Activated T-cell treated with anti-CD3 and anti-CD28 coated beads for 24 hours (primary cell): ENCODE data around the gene ARHGAP22.
"Not testable (repeated sequence)": the region's sequence is repeated elsewhere in the genome, so short reads cannot be mapped to it uniquely, and the experiment has no call there.

Experiments used
- DNase-seq: peaks from one replicate; pipeline ENCODE4 v3.0.0-alpha.2; 2020; ENCODE audit warnings: low read depth

The ARHGAP22 gene

DNA sequence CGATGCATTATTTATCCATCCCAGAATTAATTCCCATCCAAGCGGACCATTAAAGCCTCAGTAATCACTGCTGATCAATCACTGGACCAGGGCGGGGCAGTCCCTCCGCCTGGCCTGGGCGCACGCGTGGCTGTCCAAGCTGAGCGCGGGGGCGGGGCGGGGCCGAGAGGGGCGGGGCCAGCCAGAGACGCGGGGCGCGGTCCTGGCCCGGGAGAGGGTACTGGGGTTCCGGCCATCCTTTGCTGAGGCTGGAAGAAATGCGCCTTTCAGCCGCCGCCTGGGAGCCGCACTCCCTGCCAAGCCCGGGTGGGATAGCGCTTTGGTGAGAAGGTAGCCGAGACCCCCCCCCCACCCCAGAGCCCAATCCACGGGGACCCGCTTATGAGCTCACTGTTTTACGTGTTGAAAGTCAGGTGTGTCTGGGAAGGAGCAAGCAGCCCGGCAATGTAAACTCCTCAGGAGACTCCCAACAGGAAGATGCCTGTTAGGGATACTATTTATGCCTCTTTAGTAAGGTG is at the start of gene ARHGAP22:
TSS of gene ARHGAP22 (minus strand) at position 83 of the 518 bp plus-strand sequence. CDS start 277 bp downstream, outside the sequence.
- DNase-seq: no peak

- DNase-seq: no peak
These were observed 49.2 kb upstream of the ARHGAP22 start for GRCh38 chr10:48653944-48654698.

GRCh38 chr10:48653347-48653746 is 48.5 kb upstream of the ARHGAP22 start:
- DNase-seq: no peak

- DNase-seq: no peak
These were observed 47.5 kb upstream of the ARHGAP22 start for GRCh38 chr10:48652344-48652743.

- no peak for DNase-seq
These were observed 47.0 kb upstream of the ARHGAP22 start for GRCh38 chr10:48651839-48652238.

DNA sequence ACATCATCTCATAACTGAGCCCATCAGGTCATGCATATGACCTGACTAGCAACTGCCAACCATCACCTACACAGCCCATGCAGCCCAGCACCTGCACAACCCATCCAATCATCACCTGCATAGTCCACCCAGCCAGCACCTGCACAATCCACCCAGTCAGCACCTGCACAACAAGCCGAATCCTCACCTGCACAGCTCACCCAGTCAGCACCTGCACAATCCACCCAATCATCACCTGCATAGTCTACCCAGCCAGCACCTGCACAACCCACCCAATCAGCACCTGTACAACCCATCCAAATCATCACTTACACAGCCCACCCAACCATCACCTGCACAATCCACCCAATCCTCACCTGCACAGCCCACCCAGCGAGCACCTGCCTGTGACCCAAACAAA is 46.4 kb upstream of the ARHGAP22 start:
- DNase-seq: no peak

DNA sequence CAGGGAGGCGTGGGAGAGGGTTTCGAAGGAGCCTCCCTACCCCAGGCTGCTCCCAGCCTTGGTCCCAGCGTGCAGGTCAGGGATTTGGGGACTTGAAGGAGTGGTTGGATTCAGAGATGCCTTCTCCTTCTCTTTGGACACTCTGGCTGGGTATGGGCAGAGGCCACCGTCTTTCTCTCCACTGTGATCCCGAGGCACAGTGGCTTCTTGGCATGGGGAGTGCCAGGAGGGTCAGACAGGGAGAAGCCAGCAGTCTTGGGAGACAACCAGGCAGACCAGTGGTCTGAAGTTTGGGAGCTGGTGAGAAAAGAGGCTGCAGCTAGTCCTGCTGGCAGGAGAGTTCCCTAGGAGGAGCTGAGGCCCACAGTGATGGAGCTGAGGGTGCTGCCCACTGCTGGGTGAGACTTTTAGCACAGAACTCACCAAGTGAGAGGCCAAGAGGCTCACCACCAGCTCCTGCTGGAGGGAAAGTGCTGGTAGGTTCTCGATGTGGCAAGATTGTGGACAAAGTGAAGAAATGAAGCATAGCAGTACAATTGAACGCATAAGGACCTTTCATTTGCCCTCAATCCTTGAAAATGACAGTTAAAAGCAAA is 44.6 kb upstream of the ARHGAP22 start:
- no peak for DNase-seq

DNA sequence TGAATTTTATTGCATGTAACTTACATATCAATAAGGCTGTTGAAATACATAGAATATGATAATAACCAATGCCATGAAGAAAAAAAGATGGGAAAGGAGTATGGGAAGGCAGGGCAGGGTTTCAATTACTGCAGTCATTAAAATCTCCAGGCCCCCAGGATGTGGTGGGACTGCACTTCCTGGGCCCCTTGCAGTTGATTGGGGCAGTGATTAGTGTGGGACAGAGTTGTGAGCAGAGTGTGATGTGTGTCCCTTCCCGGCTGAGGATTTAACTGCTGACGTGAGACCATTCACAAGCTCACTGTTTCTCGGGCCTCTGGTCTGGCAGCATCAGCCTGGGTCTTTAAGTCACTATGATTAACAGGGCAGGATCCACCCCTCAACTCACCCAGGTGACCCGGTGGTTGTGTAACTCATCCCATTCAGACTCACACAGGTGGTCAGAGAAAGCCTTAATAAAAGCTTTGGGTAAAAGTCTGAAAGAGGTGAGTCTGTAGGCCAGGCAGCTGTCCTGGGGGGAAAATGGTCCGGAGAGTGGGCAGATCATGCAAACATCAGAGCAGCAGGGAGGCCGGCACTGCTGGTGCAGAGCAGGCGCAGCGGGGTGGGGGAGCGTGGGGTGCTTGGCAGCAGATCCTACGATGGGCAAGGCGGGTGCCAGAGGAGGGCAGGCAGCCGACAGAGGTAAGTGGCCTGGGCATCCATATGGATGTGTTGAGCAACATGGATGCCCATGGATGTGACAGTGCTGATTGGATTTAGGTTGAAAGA is 43.5 kb upstream of the ARHGAP22 start:
- no peak for DNase-seq

DNA sequence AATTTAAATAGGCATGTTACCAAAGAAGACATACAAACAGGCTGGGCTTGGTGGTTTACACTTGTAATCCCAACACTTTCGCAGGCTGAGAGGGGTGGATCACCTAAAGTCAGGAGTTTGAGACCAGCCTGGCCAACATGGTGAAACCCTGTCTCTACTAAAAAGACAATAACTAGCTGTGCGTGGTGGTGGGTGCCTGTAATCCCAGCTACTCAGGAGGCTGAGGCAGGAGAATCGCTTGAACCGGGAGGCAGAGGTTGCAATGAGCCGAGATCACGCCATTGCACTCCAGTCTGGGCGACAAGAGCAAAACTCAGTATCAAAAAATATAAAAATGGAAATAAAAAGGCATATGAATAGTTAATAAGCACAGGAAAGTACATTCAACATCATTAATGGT is 42.2 kb upstream of the ARHGAP22 start:
- not testable (repeated sequence) for DNase-seq

- no peak for DNase-seq
These were observed 40.7 kb upstream of the ARHGAP22 start for GRCh38 chr10:48645600-48645999.

DNA sequence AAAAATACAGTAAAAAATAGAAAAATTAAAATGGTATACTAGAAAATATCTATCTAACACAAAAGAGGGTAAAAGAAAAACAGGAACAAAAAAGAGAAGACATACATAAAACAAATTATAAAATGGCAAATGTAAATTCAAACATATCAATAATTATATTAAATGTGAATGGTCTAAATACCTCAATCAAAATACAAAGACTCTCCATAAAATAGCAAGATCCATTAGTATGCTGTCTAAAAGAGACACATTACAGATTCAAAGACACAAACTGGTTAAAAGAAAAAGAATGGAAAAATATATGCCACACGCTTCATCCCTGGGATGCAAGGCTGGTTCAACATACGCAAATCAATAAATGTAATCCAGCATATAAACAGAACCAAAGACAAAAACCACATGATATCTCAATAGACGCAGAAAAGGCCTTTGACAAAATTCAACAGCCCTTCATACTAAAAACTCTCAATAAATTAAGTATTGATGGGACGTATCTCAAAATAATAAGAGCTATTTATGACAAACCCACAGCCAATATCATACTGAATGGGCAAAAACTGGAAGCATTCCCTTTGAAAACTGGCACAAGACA is 36.3 kb upstream of the ARHGAP22 start:
- DNase-seq: not testable (repeated sequence)

GRCh38 chr10:48640326-48640725 is 35.5 kb upstream of the ARHGAP22 start:
- DNase-seq: no peak

DNA sequence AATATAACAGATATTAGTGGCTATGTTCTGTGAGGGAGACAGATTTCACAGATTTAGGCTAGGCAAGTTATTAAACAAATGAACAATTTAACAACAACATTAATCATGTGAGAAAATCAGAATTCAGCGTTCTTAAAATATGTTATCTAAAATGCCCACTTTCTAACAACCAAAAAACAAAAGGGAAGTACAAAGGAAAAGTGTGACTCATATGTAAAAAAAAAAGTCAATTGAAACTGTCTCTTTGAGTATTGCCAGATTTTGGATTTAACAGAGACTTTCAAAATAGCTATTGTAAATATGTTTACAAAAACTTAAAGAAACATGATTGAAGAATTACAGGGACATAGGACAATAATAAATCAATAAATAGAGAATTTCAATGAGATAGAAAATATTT is 34.8 kb upstream of the ARHGAP22 start:
- DNase-seq: no peak

- no peak for DNase-seq
These were observed 34.1 kb upstream of the ARHGAP22 start for GRCh38 chr10:48638739-48639527.

- DNase-seq: no peak
These were observed 33.3 kb upstream of the ARHGAP22 start for GRCh38 chr10:48638158-48638557.

GRCh38 chr10:48636901-48637300 is 32.0 kb upstream of the ARHGAP22 start:
- DNase-seq: no peak

- DNase-seq: no peak
These were observed 31.4 kb upstream of the ARHGAP22 start for GRCh38 chr10:48636231-48636630.

GRCh38 chr10:48634984-48635557 is 30.2 kb upstream of the ARHGAP22 start:
- no peak for DNase-seq

DNA sequence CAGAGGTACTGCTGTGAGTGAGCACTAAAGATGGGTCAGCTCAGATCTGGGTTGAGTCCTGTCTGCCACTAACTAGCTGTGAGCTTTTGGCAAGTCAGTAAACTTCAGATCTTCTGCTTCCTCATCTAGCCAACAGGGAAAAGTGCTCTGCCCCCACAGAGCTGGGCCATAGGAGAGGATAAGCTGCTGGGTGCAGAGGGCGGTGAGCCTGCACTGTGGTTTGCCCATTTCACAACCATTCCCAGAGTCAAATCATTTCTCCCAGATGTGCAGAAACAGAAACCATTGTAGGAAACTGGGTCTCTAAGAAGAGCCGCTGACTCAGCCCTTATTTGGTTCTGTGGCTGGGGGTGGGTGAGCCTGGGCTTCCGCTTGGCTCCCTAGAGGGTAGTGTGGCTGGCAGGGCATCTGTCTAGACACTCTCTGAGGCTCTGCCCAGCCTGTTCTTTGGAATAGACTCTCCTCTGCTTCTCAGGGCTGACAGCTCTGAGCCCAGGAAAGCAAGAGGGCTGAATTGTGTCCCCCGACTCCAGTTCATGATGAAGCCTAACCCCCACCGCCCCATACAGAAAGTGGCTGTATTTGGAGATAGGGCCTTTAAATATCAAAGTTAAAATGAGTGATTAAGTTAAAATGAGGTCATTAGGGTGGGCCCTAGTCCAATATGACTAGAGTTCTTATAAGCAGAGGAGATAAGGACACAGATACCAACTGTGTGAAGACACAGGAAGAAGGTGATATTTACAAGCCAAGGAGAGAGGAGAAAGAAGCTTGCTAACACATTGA is 29.5 kb upstream of the ARHGAP22 start:
- no peak for DNase-seq
